ENCODE measurements around the gene DDX28. TPM values are rescaled to one million over a fixed set of nuclear protein-coding genes. Genes with fewer than 3 reads are reported as not detected.

DDX28 gene
- total RNA-seq, 4 donors from 2014 or later = 5.0 to 10.1 (median 8.4) TPM

- Histone ChIP-seq H3K27me3 (peaks cover 0 to 31% (median 4%) of the 10 kb centered on the region in 4 donors), H3K36me3 (no peaks in the 10 kb centered on the region), H3K9me3 (no peaks in the 10 kb centered on the region), H3K4me3 (no peak overlapping the region), H3K4me1 (peaks cover 9 to 22% (median 14%) of the 10 kb centered on the region in 4 donors), H3K27ac (replicated peaks in 1 of 4) (no peak overlapping the region)
- 96% methylated on average over 39 of the region's 49 CpGs for WGBS
- intact Hi-C loops (cut with DNase I) = no loop called here
- no peak for TF ChIP-seq POLR2AphosphoS5 (IDR thresholded peaks at IDR 0.05)
- TF ChIP-seq EP300 (IDR thresholded peaks at IDR 0.05) = no peak
- TF ChIP-seq CTCF (IDR thresholded peaks at IDR 0.05) = no peak
- TF ChIP-seq POLR2A (IDR thresholded peaks at IDR 0.05; ENCODE audit: low read depth) = no peak
- no peak for DNase-seq (ENCODE audit: extremely low spot score)
Measured at GRCh38 chr16:67982011-67982696, 40.9 kb downstream of the DDX28 start.

GRCh38 chr16:67979955-67980678, 42.9 kb downstream of the DDX28 start, which contains the start of gene DPEP3:
Gene DPEP3, minus strand, starts transcription at chr16:67980499. Its CDS starts 119 bp downstream, at chr16:67980380.
- peaks cover 9 to 19% (median 12%) of the 10 kb centered on the region in 4 donors for H3K4me1 ChIP-seq
- no peaks in the 10 kb centered on the region for H3K36me3 ChIP-seq
- no peak within 1 kb of the TSS for H3K27ac ChIP-seq (replicated peaks in 1 of 4)
- intact Hi-C loops (cut with DNase I) = no loop called here
- peak in 1 of 3 experiments; percentile 21 for TF ChIP-seq CTCF (IDR thresholded peaks at IDR 0.05)
- no peak for TF ChIP-seq EP300 (IDR thresholded peaks at IDR 0.05)
- 54% methylated on average over 50 of the region's 62 CpGs for WGBS
- H3K4me3 ChIP-seq = no peak within 1 kb of the TSS
- H3K9me3 ChIP-seq = no peaks in the 10 kb centered on the region
- peaks cover 0 to 31% (median 4%) of the 10 kb centered on the region in 4 donors for H3K27me3 ChIP-seq
- no peak for DNase-seq (ENCODE audit: extremely low spot score)

DNA sequence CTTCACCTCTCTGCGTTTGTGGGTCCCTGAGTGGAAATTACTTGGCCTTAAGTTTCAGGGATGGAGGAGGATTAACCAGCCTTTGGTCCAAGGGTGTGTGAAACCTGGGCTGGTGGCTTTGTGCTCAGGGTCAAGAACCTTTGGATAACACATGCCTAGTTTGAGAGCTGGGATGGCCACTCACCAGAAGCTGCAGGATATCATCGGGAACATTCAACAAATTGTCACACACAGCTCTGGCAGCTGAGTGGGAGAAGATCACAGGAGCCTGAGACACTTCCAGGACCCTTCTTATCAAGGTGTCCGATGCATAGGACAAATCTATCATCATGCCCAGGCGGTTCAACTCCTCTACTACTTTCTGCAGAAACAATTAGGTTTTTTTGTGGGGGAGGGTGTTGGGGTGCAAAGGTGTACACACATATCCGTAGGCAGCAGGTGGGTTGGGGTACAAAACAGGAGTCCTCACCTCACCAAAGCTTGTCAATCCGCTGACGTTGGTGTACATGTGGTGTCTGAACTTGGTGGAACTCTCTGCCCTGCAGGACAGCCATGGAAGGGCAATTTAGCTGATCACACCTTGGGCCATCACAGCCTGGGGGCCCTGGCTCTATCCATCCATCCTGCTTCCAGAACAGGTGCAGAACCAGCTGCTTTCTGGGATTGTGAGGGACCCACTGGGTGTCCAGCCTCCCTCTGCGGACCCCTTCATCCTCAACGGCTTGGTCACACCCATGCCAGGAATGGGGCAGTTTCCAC, 45.4 kb downstream of the DDX28 start:
- no peak overlapping the region for H3K4me3 ChIP-seq
- peaks cover 0 to 5% (median 0%) of the 10 kb centered on the region in 4 donors for H3K4me1 ChIP-seq
- no peak overlapping the region for H3K27ac ChIP-seq (replicated peaks in 1 of 4)
- no peak for TF ChIP-seq CTCF (IDR thresholded peaks at IDR 0.05)
- no peak for TF ChIP-seq POLR2AphosphoS5 (IDR thresholded peaks at IDR 0.05)
- TF ChIP-seq POLR2A (IDR thresholded peaks at IDR 0.05; ENCODE audit: low read depth) = no peak
- TF ChIP-seq EP300 (IDR thresholded peaks at IDR 0.05) = no peak
- no peak for DNase-seq (ENCODE audit: extremely low spot score)
- H3K27me3 ChIP-seq = peaks cover 0 to 25% (median 4%) of the 10 kb centered on the region in 4 donors
- H3K9me3 ChIP-seq = no peaks in the 10 kb centered on the region
- 83% methylated on average over 8 of the region's 9 CpGs for WGBS
- H3K36me3 ChIP-seq = no peaks in the 10 kb centered on the region
- intact Hi-C loops (cut with DNase I) = no loop called here

GRCh38 chr16:67977005-67977404, 46.0 kb downstream of the DDX28 start:
- DNase-seq (ENCODE audit: extremely low spot score) = no peak
- Histone ChIP-seq H3K27me3 (peaks cover 0 to 21% (median 4%) of the 10 kb centered on the region in 4 donors), H3K4me1 (peaks cover 0 to 5% (median 0%) of the 10 kb centered on the region in 4 donors), H3K4me3 (no peak overlapping the region), H3K36me3 (no peaks in the 10 kb centered on the region), H3K27ac (replicated peaks in 1 of 4) (no peak overlapping the region), H3K9me3 (no peaks in the 10 kb centered on the region)
- 80% methylated on average over 3 of the region's 5 CpGs for WGBS
- TF ChIP-seq CTCF (IDR thresholded peaks at IDR 0.05) (no peak), EP300 (IDR thresholded peaks at IDR 0.05) (no peak), POLR2AphosphoS5 (IDR thresholded peaks at IDR 0.05) (no peak), POLR2A (IDR thresholded peaks at IDR 0.05; ENCODE audit: low read depth) (no peak)
- intact Hi-C loops (cut with DNase I) = no loop called here

Measured in esophagus muscularis mucosa (tissue), 4 donors.